NCI-H774 (cell line): Measurements from ENCODE around the gene TMEM247.
"Not testable (repeated sequence)": the region's sequence is repeated elsewhere in the genome, so short reads cannot be mapped to it uniquely, and the experiment has no call there.

Experiments
- DNase-seq: peaks from one replicate; lab custom pipeline; 2025; lab: John Stamatoyannopoulos, UW

TMEM247 gene

DNA sequence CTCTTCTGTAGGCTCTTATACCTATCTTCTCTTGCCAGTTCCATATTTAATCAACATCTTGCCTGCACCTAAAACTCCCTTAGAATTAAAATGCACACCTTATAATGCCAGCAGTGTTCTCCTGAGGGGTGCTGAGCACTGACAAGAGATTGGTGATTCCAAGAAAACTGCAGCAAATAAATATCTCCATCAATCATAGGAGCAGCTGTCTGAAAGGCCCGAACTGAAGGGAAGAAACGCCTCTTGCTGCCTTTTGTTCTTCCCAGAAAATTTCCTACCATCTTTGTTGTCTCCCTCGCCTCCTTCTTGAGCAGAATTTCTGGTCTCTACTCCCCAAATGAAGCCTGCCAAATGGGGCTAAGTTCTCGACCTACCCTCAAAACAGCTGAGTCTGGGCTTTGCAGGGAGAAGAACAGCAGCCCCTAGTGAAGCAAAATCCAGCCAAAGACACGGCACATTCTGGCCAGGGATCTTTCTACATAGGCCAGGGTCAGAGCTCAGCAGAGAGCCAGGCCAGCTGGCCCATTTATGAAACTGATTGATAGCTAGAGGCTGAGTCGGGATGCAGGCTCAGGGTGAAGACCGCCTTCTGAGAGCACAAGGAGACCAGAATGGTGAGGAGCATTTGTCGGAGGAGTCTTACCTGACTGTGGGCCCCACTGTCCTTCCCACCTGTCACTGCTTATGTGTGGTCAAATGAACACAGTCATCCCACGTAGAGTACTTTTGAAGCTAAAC lies 20.4 kb upstream of the TMEM247 start:
- DNase-seq, result no peak

- no peak for DNase-seq
These were observed 19.7 kb upstream of the TMEM247 start for GRCh38 chr2:46459694-46460093.

- no peak for DNase-seq
These were observed 19.0 kb upstream of the TMEM247 start for GRCh38 chr2:46460241-46460921.

DNA sequence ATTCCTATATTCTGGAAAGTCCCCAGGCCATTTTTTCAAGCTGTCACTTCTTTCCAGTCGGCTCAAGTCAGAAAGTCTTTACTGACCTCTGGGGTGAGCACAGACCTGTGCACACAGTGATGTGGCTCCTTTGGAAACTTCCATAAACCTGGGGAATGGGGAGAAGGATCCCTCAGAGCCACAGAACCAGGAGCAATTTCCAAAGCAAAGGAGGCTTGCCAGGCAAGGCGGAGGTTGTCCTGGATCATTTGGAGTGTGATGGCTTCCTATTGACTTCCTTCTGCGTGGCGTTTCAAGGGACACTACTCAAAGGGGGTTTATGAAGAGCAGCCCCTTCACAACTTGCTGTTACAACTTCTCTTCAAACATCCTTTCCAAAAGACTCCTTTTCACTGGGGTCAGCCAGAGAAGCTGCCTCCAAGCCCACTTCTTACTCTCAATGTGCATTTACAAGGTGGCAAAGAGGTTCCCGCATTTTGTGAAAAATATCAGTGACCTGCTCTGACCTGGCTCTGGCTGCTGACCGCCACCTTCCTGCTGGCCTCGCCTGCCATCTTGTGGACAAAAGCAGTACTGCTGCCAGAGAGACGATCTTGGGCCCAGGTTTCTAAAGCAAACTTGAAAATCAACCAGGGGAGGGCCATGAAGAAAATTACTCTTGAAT lies 18.2 kb upstream of the TMEM247 start:
- peak; percentile 46 for DNase-seq

DNA sequence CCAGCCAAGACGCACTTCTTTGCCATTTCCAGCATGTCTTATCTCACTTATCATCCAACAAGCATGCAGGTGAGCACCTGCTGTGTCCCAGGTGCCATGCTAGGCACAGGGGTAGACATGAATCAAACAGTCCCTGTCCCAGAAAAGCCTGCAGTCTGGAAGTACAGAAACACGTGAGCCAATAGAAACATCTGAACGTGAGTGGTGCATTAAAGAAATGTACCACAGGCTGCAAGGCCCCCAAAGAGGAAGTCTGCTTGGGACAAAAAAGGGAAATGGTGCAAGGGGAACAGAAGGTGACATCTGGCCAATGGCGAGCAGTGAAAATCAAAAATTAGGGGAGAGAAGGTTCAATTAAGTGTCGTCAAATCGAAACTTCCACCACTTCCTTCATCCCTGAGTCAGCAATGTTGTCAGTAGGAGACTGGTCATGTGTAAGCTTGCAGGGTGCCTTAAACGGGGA lies 17.6 kb upstream of the TMEM247 start:
- DNase-seq, result no peak

DNA sequence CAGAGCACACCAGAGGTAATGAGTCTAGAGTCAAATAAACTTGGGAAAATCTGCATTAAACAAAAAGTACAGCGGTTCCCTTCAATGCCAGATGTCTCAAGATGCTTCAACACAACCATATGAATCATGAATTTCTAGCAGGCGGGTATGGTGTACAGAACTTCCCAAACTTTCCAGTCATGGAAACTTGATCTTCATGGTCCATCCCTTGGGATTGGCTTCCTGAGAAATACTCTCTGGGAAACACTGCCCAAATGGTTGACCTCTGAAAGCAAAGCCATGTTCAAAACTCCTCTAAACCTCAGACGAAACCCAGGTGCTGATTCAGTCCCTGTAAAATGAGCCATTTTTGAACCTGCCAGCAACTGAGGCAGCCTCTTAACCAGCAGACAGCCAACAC lies 16.4 kb upstream of the TMEM247 start:
- no peak for DNase-seq

- DNase-seq, result no peak
These were observed 10.2 kb upstream of the TMEM247 start for GRCh38 chr2:46469116-46469515.

DNA sequence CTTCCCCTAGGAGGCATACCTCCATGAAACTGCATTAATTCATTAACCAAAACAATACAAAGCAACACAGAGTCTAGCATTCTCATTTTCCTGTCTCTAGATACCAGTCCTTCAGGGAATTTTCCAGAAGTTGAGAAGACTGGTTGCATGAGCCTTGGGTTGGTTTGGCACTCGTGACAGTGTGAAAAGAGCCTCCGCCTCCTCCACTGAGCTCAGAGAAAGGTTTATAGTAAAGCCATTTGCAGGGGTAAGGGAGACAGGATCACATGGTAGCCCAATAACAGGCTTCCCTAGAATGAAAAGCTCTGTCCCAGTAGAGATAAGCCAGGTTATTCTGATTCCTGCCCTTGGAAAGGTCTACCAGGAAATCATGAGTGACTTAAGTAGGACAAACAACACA lies 9.7 kb upstream of the TMEM247 start:
- DNase-seq, result no peak

DNA sequence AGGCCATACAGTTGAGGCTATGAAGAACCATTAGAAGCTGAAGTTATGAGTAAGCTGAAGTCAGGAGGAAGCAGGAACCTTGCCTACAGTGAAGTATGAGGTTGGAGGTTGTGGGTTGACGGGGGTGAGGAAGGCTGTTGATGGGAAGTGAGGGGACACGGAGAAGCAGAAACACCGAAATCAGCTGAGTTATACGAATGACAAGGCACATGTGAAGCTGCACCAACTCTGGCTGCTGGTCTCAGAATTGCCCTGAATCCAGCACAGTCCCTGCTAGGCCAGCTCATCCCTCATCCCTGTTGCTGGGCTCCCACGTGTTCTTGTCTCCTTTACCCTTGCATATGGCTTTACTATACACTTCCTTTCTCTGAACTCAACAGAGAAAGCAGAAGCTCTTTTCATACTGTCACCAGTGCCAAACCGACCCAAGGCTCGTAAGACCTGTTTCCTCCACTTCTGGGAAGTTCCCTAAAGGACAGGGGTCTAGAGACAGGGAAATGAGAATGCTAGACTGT lies 9.2 kb upstream of the TMEM247 start:
- no peak for DNase-seq

GRCh38 chr2:46471019-46471583 lies 8.3 kb upstream of the TMEM247 start:
- DNase-seq, result no peak

GRCh38 chr2:46471697-46472096 lies 7.7 kb upstream of the TMEM247 start:
- DNase-seq, result no peak

- not testable (repeated sequence) for DNase-seq
These were observed 7.2 kb upstream of the TMEM247 start for GRCh38 chr2:46472165-46472564.

- not testable (repeated sequence) for DNase-seq
These were observed 1.9 kb upstream of the TMEM247 start for GRCh38 chr2:46477462-46477861.

DNA sequence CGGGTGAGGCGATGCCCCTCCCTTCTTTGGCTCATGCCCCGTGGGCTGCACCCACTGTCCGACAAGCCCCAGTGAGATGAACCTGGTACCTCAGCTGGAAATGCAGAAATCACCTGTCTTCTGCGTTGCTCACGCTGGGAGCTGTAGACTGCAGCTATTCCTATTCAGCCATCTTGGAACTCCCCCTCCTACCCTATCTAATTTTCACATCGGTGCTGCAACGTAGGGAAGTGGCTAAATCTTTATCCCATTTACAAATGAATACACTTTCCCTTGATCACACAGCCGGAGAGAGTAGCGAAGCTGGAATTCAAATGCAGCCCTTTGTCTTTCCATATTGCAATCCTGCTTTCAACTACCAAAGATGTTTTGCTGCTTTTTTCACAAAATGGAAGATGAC lies 1.4 kb upstream of the TMEM247 start:
- DNase-seq, result no peak

- no peak for DNase-seq
These were observed 1.2 kb downstream of the TMEM247 start for GRCh38 chr2:46480562-46480961.

GRCh38 chr2:46481198-46482193 lies 2.1 kb downstream of the TMEM247 start:
- peak; percentile 53 for DNase-seq

- DNase-seq, result no peak
These were observed 3.1 kb downstream of the TMEM247 start for GRCh38 chr2:46482490-46482889.

DNA sequence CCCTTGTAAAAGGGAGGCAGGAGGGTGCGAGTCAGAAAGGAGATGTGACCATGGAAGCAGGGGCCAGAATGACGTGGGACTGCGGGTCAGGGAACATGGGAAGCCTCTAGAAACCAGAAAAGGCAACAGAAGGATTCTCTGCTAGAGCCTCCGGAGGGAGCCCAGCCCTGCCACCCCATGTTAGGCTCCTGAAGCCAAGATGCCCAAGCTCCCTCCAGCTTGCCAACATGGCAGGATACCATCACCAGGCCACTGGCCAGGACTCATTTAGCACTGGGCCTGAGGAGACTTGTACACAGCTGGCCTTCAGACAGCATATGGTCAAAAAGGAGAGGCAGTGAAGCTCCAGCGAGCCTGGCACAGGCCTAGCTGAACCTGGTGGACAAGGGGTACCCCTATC lies 5.6 kb downstream of the TMEM247 start:
- DNase-seq, result no peak

- no peak for DNase-seq
These were observed 7.1 kb downstream of the TMEM247 start for GRCh38 chr2:46486436-46486835.

DNA sequence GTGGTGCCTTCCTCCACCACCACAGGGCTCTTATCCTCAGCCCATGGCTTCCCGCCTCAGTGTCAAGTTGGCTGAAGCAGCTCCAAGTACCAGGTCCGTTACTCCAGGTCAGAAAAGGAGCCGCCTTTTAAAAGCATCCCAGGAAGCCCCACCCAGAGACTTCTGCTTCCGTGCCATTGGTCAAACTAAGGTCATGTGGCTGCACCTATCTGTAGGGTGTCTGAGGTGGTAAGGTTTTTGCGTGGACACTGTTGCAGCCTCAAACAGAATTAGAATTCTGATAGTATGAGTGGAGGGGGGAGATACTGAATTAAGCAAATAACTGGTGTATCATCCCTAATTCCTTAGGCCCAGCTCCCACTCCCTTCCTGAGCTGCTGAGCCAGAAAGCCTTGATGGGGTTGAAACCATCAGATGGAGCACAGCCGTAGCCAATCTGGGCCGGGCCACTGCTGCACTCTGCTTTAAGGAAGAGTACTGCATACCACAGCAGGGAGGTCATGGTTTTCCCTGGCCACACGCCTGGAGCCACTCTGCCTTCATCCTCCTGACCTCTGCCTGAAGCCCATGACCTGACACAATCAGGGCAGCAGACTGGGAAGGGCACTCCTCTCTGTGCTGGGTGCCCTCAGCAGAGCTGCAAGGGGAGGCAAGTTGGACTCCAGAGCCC lies 8.4 kb downstream of the TMEM247 start:
- DNase-seq, result no peak

DNA sequence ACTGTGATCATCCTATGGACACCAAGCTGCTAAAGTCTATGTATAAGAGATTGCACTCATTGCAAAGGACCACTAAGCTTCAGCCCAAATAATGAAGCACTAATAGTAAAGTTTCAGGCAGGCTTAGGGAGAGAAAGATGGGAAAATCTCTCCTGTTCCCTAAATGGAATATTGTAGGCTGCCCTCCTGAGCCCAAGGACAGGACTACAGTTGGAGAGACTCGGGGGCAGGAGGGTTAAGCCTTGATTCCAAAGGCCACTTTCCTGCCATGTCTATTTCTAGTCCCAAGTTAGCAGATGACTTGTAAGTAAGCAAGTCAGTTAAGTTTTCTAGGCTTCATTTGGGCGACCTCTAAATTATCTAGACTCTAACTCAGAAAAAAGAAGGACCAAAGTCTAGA lies 9.0 kb downstream of the TMEM247 start:
- no peak for DNase-seq
